GM18502 (cell line): ENCODE data around the gene ADARB2.

Experiments used
- ATAC-seq: cut with Tn5 transposase; IDR thresholded peaks from one replicate; pipeline ENCODE4 v1.9.1; 2021; ENCODE audit warnings: mild to moderate bottlenecking; ENCODE audit not compliant: unreplicated experiment, poor library complexity

ADARB2 gene

GRCh38 chr10:1141701-1142100 is 595.6 kb downstream of the ADARB2 start:
- no peak for ATAC-seq

DNA sequence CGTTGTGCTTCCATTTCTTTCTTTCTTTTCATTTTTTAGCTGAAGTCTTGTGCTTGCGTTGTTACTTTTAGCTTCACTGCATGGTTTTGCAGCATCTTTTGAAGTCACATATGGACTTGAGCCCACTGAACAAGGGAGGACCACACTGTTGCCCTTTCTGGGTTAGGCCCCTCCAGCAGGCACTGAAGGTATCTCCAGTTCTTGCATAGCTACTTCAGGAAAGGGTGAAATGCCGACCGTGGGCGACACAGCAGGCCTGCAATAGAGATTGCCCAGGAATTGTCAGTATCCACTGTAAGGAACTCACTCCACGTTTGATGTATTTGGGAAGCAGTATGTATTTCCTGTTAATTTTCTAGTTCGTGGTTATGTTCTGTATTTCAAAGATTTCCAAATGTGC is 596.1 kb downstream of the ADARB2 start:
- ATAC-seq, result no peak

GRCh38 chr10:1138529-1138928 is 598.8 kb downstream of the ADARB2 start:
- ATAC-seq, result no peak

GRCh38 chr10:1137499-1138163 is 599.7 kb downstream of the ADARB2 start:
- no peak for ATAC-seq

DNA sequence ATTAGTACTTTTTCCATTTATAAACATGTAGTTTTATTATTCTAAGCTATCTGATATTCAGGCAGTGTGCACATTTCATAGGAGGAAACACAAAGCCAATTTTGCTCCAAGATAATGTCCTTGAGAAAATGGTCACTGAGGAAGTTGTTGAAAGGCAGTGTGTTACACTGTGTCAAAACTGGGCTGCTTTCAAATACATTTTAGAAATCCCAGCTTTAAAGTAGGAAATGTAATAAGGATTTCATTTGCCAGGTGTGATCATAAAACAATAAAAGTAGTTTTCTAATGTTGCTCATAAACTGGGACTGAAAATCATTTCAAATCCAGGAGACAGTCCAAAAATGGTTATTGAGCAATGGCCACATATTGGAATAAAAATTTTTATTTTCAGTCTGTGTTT is 601.1 kb downstream of the ADARB2 start:
- ATAC-seq, result no peak

DNA sequence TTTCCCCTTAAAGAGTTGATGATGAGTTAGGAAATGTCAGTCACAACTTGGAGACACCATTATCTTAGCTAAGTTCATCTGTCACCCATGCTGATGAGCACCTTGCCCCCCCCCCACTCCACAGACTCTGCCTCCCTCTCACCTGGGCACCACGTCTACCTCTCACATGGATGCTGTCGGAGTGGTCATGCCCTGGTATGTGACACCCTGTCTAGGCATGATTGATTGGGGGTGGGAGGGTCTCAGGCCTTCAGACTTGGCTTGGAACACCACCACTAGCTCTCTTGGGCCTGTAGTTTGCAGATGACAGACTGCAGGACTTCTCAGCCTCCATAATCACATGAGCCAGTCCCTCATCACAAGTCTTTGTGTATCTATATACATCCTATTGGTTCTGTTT is 603.2 kb downstream of the ADARB2 start:
- no peak for ATAC-seq

- no peak for ATAC-seq
Observed at GRCh38 chr10:1133495-1134045, 603.8 kb downstream of the ADARB2 start.

DNA sequence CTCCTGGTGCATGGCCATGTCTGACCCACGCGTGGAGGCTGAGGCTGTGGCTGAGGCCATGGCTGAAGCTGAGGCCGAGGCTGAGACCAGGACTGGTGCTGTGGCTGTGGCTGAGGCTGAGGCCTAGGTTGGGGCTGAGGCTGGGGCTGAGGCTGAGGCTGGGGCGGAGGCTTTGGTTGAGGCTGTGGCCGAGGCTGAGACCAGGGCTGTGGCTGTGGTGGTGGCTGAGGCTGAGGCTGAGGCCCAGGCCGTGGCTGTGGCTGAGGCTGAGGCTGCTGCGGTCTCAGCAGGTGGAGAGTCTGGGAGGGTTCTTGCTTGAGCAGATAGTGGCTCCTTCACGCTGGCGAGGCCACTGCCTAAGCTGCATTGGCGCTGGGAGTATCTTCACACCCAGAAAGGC is 604.7 kb downstream of the ADARB2 start:
- ATAC-seq, result no peak

DNA sequence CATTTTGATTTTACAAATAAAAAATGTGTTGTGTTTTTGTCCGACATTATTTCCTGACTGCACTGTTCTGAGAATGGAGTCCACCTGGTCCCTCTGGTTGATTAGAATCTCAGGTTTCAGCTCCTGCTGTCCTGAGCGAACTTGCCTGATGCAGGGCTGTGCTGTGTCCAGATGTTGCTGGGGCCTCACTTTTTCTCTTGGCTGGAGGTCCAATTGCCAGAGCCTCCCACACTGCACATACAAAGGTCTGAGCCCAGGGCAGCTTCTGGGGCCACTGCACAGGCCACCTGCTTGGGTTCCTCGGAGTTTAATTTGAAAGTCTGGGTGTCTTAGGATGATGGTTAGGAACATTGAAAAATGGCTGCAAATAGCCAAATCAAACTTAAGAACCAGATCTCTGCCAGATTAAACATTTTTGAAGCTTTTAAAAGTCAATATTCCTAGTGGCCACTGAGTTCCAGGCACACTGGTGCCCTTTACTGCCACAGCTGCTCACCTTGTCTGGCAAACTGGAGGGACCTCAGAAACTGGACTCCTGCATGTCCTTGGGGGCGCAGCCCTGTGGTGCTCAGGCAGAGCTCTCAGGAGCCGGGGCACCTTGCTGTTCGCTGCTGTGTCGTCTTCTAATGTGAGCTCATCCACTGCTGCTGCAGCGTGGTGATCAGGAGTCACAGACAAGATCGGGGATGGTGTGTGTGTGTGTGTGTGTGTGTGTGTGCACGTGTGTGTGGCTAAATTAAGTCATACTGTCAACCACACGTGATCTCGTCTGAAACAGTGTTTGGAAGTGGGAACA is 606.1 kb downstream of the ADARB2 start:
- ATAC-seq, result no peak

DNA sequence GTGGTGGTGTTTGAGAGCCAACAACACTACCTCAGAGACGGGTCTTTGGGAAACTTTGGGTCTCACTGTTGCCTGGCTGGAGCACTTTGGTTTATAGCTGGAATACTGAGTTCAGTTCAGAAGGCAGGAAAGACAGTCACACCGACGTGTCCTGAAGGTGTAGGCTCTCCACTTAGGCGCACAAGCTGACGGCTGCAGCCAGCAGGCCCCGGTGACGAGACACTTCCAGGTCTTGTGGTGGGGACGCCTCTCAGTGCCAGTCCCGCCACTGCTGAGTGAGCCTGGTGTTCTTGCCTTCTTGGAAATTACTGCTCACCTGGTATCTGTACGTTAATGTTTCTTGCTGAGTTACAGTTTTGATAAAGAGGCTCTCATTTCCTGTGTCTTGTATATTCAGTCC is 607.1 kb downstream of the ADARB2 start:
- no peak for ATAC-seq

DNA sequence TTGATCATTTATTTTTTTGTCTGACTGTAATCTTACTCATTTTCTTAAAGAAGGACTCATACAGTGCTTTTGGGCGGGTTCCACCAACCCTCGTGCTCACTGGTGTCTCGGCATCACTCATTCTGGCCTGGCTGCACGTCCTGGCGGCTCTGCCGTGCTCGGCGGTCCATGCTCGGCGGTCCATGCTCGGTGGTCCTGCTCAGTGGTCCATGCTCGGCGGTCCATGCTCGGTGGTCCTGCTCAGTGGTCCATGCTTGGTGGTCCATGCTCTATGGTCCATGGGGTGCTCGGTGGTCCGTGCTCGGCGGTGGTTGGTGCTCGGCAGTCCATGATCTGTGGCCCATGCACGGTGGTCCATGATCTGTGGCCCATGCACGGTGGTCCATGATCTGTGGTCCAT is 608.7 kb downstream of the ADARB2 start:
- ATAC-seq, result no peak

- ATAC-seq, result no peak
Observed at GRCh38 chr10:1128115-1128514, 609.2 kb downstream of the ADARB2 start.

- no peak for ATAC-seq
Observed at GRCh38 chr10:1127629-1128028, 609.7 kb downstream of the ADARB2 start.
